ENCODE data around the gene PLXNA4. TPM values are rescaled to one million over a fixed set of nuclear protein-coding genes. Genes with fewer than 3 reads are reported as not detected.

Gene PLXNA4
- total RNA-seq, 1 experiment from 2014 or later, result not detected

DNA sequence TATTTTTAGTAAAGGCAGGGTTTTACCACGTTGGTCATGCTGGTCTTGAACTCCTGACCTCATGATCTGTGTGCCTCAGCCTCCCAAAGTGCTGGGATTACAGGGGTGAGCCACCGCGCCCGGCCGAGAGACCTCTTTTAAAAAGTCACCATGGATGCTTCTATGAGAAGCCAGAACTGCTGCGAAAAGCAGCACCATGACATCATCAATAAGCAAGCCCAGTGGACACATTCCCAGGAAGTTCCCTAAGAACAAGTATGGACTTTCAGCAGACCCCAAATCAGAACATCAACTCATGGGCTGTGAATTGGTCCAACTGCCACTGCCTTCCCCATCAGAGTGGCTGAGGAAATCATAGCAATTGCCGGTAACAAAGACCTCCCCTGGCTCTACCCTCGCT lies 93.4 kb downstream of the PLXNA4 start:
- Histone ChIP-seq H3K9me3 (no peaks in the 10 kb centered on the region), H3K27me3 (peaks cover 3% of the 10 kb centered on the region), H3K36me3 (no peaks in the 10 kb centered on the region), H3K4me3 (no peak overlapping the region)
- no peak for DNase-seq

DNA sequence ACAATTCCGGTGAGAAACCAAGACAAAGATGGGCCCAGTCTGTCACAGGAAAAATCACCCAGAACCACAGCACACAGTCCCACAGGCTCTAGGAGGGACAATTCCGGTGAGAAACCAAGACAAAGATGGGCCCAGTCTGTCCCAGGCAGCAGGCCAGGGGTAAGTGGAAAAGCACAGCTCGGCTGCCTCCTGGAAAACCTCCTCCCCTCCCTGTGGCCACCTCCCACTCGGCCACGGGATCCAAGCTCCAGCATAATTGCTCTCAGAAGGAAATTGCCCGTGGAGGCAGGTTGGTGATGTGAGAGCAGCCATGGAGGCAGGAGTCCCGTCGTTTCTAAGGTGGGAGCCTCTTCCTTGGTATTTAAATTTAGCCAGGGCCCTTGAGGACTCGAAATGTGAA lies 95.7 kb downstream of the PLXNA4 start:
- Histone ChIP-seq H3K4me3 (no peak overlapping the region), H3K27me3 (peaks cover 7% of the 10 kb centered on the region), H3K36me3 (no peaks in the 10 kb centered on the region), H3K9me3 (no peaks in the 10 kb centered on the region)
- DNase-seq, result no peak

DNA sequence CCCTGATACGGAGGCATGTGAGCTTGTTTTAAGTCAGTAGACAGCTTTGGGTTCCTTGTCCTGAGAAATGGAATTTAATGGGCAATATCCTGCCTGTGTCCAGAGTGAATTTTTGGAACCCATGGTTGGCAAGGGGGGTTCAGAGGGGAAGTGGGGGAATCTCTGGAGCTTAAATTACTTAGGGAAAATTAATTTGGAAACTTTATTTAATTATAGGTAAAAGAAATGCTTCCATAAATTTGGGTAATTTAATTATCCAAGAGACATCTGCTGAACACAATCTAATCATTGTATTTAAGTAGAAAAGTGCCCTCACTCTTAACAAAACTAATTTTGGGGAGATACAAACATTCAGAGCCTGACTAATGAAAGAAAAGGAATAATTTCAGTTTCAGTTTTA lies 99.7 kb downstream of the PLXNA4 start:
- Histone ChIP-seq H3K27me3 (peaks cover 7% of the 10 kb centered on the region), H3K36me3 (no peaks in the 10 kb centered on the region), H3K4me3 (no peak overlapping the region), H3K9me3 (no peaks in the 10 kb centered on the region)
- no peak for DNase-seq

DNA sequence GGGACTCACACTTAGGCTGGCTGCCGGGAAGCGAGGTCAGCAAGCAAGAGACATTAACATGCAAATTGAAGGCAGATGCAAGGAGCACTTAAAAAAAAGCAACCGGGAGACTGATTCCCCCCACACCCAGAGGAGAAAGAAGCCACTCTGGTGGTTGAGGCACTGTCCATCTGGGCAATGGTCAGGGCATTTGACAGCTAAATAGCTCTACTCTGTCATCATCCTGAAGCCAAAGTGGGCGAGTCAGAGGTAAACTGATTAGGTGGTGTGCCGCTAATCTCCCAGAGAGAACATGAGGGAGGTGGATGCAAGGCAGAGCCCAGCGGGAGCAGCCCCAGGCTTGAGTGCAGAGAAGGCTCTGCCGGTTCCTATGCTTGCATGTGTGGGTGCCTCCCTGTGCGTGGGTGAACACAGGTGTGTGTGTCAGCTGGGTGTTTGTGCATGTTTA lies 100.6 kb downstream of the PLXNA4 start:
- H3K4me3 ChIP-seq, result no peak overlapping the region
- H3K27me3 ChIP-seq, result peaks cover 7% of the 10 kb centered on the region
- no peak for DNase-seq
- H3K9me3 ChIP-seq, result no peaks in the 10 kb centered on the region
- H3K36me3 ChIP-seq, result no peaks in the 10 kb centered on the region

DNA sequence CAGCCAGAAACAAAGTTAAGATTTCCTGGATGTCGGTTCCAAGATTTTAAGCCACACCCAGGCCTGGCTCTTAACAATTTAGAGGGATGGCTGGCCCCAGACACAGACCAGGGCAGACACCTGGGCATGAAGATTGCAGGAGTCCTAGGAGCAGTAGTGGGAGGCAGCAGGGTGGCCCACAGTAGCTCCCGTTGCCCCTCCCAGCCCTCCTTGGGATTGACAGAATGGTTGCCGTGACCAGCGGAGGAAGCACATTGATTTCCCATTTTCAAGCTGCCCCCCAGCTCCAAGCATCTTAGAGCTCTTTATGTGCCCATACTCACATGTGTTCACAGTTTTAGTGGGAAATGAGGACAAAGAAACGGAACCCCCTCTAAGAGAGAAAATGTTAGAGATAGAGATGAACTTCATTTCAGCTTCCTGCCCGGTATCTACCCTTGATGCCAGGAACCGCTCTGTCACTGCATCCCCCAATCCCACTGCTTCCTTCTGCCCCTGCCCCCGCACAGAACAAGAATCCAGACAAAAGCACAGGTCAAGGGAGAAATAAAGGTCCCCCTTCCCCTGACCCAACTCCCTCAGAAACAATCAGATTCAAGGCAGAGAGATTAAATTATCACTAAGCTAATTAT lies 101.1 kb downstream of the PLXNA4 start:
- H3K27me3 ChIP-seq, result peaks cover 7% of the 10 kb centered on the region
- no peak for DNase-seq
- H3K4me3 ChIP-seq, result no peak overlapping the region
- H3K9me3 ChIP-seq, result no peaks in the 10 kb centered on the region
- H3K36me3 ChIP-seq, result no peaks in the 10 kb centered on the region

DNA sequence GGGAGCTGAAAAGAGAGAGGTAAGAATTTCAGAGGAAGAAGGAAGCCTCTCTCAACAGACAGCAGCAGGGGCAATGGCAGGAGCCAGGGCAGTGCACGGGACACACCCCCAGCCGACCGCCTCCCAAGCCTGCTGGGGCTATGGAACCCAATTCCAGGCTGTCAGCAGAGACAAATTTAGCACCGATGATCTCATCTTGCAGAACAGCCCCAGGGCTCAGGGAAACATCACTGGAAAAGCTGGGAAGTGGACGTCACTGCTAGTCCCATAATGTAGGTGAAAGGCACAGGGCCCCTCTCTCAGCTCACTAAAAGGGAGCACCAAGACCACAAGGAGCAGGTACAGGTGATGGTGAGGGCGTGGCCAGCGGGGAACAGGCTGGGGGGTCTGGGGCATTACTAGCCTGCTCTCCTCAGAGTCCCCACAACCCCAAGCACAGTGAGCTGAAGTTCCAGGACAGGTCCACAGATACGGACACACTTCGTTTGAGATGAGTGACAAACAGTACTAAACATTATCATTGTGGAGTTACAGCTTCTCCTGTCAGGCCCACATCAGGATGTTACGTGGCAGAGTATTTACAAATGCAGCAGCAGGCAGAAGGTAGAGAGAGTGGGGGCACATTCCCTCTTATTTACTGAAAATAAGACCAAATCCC lies 103.7 kb downstream of the PLXNA4 start:
- Histone ChIP-seq H3K4me3 (no peak overlapping the region), H3K9me3 (no peaks in the 10 kb centered on the region), H3K27me3 (peaks cover 7% of the 10 kb centered on the region), H3K36me3 (no peaks in the 10 kb centered on the region)
- peak; percentile 5 for DNase-seq

DNA sequence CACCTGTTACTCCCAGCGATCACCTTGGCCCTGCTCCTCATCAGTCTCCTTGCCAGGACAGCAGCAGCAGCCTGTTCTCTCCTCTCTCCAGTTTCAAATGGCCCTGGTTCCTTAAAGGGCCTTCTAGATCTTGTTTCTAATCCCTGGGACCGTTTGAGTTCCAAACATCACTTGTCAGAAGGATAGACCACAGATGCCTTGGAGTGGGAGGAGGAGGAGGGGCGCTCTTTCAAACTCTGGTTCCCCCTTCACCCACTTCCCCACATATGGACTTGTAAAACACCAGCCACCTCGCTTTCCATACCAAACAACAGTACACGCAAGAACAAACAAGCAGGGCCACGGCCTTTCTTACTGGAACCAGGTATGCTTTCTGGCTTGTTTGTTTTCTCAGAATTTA lies 104.8 kb downstream of the PLXNA4 start:
- H3K36me3 ChIP-seq, result no peaks in the 10 kb centered on the region
- no peak overlapping the region for H3K4me3 ChIP-seq
- no peak for DNase-seq
- peaks cover 4% of the 10 kb centered on the region for H3K27me3 ChIP-seq
- H3K9me3 ChIP-seq, result no peaks in the 10 kb centered on the region

DNA sequence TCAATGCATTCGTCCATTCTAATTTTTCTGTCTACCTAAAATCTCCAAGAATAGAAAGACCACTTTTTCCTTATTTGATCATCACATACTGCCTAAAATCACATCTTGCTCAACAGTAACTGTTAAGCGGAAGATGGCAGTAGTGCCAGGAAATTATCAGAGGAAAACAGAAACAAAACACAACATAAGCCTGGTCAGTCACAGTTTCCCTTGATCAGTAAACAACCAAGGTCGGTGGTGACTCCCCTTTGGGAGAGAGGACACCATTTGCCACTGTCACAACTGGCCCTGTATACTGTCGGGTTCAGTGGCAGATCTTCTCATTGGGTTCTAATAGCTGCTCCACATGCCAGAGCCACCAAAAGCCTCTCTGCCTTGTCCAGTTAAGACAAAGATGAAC lies 106.6 kb downstream of the PLXNA4 start:
- Histone ChIP-seq H3K9me3 (no peaks in the 10 kb centered on the region), H3K27me3 (no peaks in the 10 kb centered on the region; the same call in 1 of the 2 replicates), H3K4me3 (no peak overlapping the region), H3K36me3 (no peaks in the 10 kb centered on the region)
- no peak for DNase-seq

DNA sequence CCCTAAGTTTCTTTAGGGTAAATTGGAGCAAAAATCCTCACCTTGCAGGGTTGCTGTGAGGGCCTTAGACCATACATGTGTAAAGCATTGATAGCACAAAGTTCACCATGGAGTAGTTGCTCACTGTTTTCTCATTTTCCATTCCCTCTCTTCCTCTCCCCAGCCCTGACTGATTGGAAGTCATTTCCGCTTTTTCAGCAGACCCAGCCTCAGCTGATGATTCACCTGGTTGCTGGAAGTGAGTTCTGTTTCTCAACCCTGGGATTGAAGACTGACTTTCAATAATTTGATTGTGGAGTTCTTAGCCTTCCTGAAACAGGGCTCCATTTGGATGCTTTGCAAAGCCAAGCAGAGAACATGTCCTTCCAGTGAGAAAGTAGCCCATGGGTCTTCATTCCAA lies 107.0 kb downstream of the PLXNA4 start:
- Histone ChIP-seq H3K4me3 (no peak overlapping the region), H3K9me3 (no peaks in the 10 kb centered on the region), H3K27me3 (no peaks in the 10 kb centered on the region; the same call in 1 of the 2 replicates), H3K36me3 (no peaks in the 10 kb centered on the region)
- DNase-seq, result no peak

DNA sequence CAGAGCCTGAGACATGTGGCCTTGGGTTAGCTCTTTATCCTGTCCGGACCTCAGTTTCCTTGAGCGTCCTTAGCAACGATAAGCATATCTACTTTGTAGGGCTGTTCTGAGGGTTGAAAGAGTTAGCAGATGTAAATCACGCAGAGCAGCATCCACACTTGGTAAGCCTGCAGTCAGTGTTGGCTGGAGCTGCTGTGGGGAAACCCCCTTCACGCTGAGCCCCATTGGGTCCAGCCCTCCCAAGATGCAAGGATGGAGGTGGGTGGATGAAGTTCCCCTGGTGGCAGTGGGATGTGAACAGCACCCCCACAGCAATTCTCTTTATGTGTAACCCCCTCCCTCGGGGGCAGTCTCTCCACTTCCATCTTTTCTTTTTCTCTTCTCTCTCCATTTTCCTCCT lies 109.9 kb downstream of the PLXNA4 start:
- Histone ChIP-seq H3K4me3 (no peak overlapping the region), H3K27me3 (no peaks in the 10 kb centered on the region), H3K9me3 (no peaks in the 10 kb centered on the region), H3K36me3 (no peaks in the 10 kb centered on the region)
- DNase-seq, result no peak

DNA sequence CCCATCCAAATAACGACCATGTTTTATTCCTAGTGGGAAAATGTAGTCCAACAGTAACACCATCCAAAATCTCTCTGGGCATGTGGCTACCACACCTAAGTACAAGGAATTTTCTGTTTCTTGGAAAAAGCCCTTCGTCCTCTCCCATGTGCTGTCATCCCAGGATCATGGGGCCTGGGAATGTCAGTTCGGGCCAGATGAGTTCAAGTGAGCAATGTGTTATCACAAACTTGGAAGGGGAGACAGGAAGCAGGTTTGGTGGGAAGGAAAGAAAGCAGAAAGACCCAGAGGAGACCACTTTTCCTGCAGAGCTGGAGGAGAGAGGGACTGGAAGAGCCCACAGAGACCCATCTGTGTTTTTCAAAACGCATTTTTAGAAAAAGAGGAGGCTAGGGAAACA lies 110.8 kb downstream of the PLXNA4 start:
- no peak for DNase-seq
- H3K27me3 ChIP-seq, result no peaks in the 10 kb centered on the region
- H3K36me3 ChIP-seq, result no peaks in the 10 kb centered on the region
- no peaks in the 10 kb centered on the region for H3K9me3 ChIP-seq
- H3K4me3 ChIP-seq, result no peak overlapping the region

DNA sequence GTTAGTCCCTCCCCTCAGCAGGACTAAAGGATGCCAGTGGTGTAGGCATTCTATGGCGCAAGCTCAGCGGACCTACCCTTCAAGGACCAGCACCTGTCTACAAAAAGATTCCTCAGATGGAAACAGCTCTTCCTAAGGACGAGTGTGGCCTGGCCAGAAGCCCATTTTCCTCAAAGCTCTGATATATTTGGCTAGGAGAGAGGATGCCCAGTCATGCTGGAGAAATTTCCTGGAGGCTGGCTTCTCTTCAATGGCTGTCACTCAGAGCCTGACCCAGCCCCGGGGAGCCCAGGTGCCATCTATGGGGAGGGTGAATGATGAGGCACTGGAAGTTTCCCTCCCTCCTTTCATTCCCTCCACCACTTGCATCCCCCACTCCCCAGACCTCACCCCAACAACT lies 111.5 kb downstream of the PLXNA4 start:
- DNase-seq, result peak; percentile 46
- Histone ChIP-seq H3K4me3 (no peak overlapping the region), H3K27me3 (no peaks in the 10 kb centered on the region), H3K36me3 (no peaks in the 10 kb centered on the region), H3K9me3 (no peaks in the 10 kb centered on the region)

DNA sequence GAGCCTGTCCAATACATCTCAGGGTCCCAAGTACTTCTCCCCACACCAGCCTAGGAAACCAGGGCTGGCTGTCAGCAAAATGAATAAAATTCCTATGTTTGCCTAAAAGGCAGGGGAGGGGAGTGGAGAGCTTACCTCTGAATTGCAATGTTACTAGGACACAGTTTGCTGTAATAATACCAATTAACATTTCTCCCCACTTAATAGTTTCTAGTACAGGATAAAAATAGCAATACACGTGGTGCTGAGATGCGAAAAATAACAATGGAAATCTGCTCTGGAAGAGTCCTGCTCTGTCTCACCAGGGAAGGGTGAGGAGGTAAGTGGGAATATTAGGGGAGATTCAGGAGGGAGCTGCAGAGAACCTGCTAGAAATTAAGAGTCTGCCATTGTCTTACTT lies 112.3 kb downstream of the PLXNA4 start:
- no peak for DNase-seq
- Histone ChIP-seq H3K4me3 (no peak overlapping the region), H3K9me3 (no peaks in the 10 kb centered on the region), H3K27me3 (no peaks in the 10 kb centered on the region), H3K36me3 (no peaks in the 10 kb centered on the region)

DNA sequence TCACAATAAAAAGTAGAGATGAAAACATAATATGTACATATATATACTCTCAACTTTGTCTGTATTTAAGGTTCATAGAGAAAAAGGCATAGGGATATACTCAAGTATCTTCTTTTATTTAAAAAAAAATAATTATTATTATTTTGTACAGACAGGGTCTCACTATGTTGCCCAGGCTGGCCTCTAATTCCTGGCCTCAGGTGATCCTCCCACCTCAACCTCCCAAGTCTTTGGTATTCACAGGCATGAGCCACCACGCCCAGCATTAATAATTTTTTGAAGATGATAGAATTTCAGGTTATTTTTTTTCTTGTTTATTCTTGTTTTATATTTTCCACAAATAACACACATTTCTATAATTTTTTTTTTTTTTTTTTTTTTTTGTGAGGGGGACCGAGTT lies 113.8 kb downstream of the PLXNA4 start:
- DNase-seq, result no peak

DNA sequence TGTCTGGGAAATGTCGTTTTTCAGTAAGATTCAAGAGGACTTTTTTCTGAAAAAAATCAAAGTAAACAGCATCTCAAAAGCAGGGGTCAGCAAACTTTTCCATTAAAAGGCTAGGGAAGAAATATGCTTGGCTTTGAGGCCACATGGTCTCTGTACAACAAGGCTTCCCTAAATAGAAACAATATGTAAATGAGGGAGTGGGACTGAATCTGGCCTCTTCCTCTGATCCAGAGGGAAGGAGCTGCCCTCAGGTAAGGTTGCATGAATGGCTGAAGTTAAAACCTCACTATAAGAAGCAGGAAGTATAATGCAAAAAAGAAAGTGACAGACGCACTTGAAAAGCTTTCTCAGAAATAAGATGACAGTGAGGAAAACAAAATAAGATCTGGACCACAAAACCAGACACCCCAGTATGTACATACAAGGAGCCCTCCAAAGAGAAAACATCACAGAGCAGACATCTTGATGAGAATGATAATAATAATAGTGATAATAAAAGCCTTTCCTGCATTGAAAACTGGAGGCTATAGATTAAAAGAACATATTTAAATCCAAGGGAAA lies 115.2 kb downstream of the PLXNA4 start:
- Histone ChIP-seq H3K36me3 (no peaks in the 10 kb centered on the region), H3K27me3 (no peaks in the 10 kb centered on the region; the same call in 1 of the 2 replicates), H3K4me3 (no peak overlapping the region), H3K9me3 (no peaks in the 10 kb centered on the region)
- no peak for DNase-seq

More for the DNA sequence above, 113.8 kb downstream of the PLXNA4 start:
- Histone ChIP-seq H3K4me3 (no peak overlapping the region), H3K9me3 (no peaks in the 10 kb centered on the region), H3K27me3 (no peaks in the 10 kb centered on the region; the same call in 1 of the 2 replicates), H3K36me3 (no peaks in the 10 kb centered on the region)

DNA sequence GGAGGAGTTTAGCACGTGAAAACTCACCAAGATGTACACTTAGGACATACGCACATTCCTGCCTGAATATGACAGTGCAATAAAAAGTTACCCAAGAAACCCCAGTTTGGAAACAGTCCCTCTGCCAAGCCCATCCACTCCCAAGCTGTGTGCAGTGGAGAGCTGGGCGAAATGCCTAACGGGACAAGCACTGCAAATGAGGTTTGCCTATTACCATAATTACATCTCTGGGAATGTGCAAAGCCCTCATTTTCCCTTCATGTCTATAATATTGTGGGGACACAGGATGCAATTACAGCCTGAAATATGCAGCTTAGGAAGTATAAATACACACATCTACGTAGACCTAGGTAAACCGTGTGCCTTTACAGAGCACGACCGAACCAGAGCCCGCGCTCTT lies 117.5 kb downstream of the PLXNA4 start:
- Histone ChIP-seq H3K36me3 (no peaks in the 10 kb centered on the region), H3K9me3 (no peaks in the 10 kb centered on the region), H3K27me3 (no peaks in the 10 kb centered on the region; the same call in 1 of the 2 replicates), H3K4me3 (no peak overlapping the region)
- no peak for DNase-seq

DNA sequence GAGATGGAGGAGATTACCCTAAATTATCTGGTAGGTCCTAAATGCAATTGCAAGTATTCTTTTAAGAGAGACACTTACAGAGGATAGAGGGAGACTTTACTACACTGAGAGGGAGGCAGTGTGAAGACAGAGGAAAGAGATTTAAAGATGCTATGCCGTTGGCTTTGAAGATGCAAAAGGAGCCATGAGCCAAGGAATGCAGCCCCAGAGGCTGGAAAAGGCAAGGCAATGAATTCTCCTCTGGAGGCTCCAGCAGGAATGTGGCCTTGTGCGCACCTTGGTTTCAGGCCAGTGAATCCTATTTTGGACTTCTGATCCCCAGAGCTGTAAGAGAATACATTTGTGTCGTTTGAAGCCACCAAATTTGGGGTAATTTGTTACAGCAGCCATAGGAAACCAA lies 118.6 kb downstream of the PLXNA4 start:
- DNase-seq, result no peak
- Histone ChIP-seq H3K27me3 (no peaks in the 10 kb centered on the region; the same call in 1 of the 2 replicates), H3K36me3 (no peaks in the 10 kb centered on the region), H3K4me3 (no peak overlapping the region), H3K9me3 (no peaks in the 10 kb centered on the region)

DNA sequence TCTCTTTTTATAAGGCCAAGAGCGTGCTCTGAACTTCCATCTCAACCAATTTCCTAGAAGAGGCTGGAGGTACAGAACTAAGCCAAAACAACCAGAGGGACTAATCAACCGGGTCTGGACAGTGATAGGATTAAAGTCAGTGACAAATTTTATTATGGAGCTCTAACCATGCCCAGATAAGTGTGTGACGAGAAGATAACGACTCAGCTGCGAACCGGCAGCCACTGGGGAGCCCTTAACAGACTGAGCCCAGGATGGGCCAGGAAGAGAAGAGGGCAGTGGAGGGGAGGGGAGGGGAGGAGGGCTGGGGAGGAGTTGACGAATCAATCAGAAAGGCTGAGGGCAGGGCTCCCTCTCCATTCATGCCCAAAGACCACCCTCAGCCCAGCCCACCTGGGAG lies 119.9 kb downstream of the PLXNA4 start:
- no peak overlapping the region for H3K4me3 ChIP-seq
- no peak for DNase-seq
- no peaks in the 10 kb centered on the region; the same call in 1 of the 2 replicates for H3K27me3 ChIP-seq
- no peaks in the 10 kb centered on the region for H3K36me3 ChIP-seq
- H3K9me3 ChIP-seq, result no peaks in the 10 kb centered on the region

All from MG63 (cell line).